Activated naive CD8-positive, alpha-beta T cell treated with anti-CD3 and anti-CD28 coated beads, Interleukin-2, amount 10 ng/mL, durations not matched to agents 7 days and 5 days (primary cell): ENCODE data around the gene ARHGAP21. TPM values are rescaled to one million over a fixed set of nuclear protein-coding genes. Genes with fewer than 3 reads are reported as not detected.

Experiments used
- ATAC-seq: fragments of 150-1000 bp; cut with Tn5 transposase; one replicate; pipeline ENCODE4 v1.10.0; 2021; ENCODE audit warnings: low read depth, moderate library complexity
- POLR2A ChIA-PET: fragments of 350-600 bp; sonication (Branson Sonifier 250); formaldehyde crosslinking; loops from one replicate; lab custom pipeline; 2021; ENCODE audit warnings: antibody characterized with exemption; lab: Charles Lee
- DNase-seq: peaks from one replicate; pipeline ENCODE4 v3.0.0; 2021
- H3K27ac Mint-ChIP-seq: one replicate; pipeline ENCODE4 v1.8.0; 2022; ENCODE audit warnings: mild to moderate bottlenecking, mixed read lengths
- H3K27me3 Mint-ChIP-seq: one replicate; pipeline ENCODE4 v1.8.0; 2022; ENCODE audit warnings: mild to moderate bottlenecking, moderate library complexity, mixed read lengths
- H3K36me3 Mint-ChIP-seq: one replicate; pipeline ENCODE4 v1.8.0; 2021; ENCODE audit warnings: mild to moderate bottlenecking, mixed read lengths
- H3K4me1 Mint-ChIP-seq: one replicate; pipeline ENCODE4 v1.8.0; 2021; ENCODE audit warnings: mixed read lengths
- H3K4me3 Mint-ChIP-seq: one replicate; pipeline ENCODE4 v1.8.0; 2022; ENCODE audit warnings: mild to moderate bottlenecking, moderate library complexity, mixed read lengths
- H3K9me3 Mint-ChIP-seq: one replicate; pipeline ENCODE4 v1.8.0; 2021; ENCODE audit warnings: mixed read lengths
- total RNA-seq, 2 experiments: library from RNA; stranded (reverse); gene quantifications; one replicate each; pipeline ENCODE4 v1.2.3, GENCODE V29; 2021

ARHGAP21 gene
- total RNA-seq, 2 experiments from 2014 or later = 23.5 to 29.6 TPM

DNA sequence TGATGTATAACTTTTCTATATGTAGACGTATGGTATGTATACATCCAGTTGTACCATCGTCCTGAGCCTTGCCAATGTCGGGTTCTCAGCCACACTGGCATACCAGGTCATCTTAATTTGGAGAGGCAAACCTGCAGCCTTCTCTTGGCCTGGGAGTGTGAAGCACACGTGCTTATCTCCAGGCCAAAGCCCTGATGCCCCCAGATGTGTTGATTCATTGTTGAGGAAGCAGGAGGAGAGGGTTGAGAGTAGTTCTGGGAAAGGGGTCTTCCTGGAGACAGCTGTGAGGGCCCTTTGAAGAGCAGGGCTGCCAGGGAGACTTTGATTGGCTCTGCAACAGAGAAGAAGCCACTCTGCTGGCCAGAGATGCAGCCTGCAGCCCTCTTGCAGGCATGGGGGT is 155.6 kb downstream of the ARHGAP21 start:
- no peak for ATAC-seq
- H3K27ac Mint-ChIP-seq = no peak overlapping the region
- no peaks in the 10 kb centered on the region for H3K9me3 Mint-ChIP-seq
- POLR2A ChIA-PET = no interaction called here
- no peak overlapping the region for H3K4me3 Mint-ChIP-seq
- H3K36me3 Mint-ChIP-seq = no peaks in the 10 kb centered on the region
- DNase-seq = no peak
- no peaks in the 10 kb centered on the region for H3K4me1 Mint-ChIP-seq
- peaks cover 2% of the 10 kb centered on the region for H3K27me3 Mint-ChIP-seq

DNA sequence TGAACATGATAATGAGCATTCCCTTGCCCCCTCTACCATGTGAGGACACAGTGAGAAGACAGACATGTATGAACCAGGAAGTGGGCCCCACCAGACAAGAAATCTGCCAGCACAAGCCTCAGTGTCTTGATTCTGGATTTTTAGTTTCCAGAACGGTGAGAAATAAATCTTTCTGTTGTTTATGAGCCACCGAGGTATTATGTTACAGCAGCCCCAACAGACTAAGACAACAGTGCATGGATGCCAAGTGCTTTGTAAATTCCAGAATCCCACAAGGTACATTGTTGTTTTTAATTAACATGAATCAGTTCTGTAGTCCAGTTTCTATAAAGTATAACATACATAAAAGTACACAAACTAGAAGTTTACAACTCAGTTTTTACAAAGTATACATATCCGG is 162.2 kb downstream of the ARHGAP21 start:
- peaks cover 2% of the 10 kb centered on the region for H3K27me3 Mint-ChIP-seq
- H3K9me3 Mint-ChIP-seq = no peaks in the 10 kb centered on the region
- H3K4me3 Mint-ChIP-seq = no peak overlapping the region
- DNase-seq = no peak
- POLR2A ChIA-PET = no interaction called here
- H3K4me1 Mint-ChIP-seq = peaks cover 4% of the 10 kb centered on the region
- no peaks in the 10 kb centered on the region for H3K36me3 Mint-ChIP-seq
- no peak overlapping the region for H3K27ac Mint-ChIP-seq
- ATAC-seq = no peak

DNA sequence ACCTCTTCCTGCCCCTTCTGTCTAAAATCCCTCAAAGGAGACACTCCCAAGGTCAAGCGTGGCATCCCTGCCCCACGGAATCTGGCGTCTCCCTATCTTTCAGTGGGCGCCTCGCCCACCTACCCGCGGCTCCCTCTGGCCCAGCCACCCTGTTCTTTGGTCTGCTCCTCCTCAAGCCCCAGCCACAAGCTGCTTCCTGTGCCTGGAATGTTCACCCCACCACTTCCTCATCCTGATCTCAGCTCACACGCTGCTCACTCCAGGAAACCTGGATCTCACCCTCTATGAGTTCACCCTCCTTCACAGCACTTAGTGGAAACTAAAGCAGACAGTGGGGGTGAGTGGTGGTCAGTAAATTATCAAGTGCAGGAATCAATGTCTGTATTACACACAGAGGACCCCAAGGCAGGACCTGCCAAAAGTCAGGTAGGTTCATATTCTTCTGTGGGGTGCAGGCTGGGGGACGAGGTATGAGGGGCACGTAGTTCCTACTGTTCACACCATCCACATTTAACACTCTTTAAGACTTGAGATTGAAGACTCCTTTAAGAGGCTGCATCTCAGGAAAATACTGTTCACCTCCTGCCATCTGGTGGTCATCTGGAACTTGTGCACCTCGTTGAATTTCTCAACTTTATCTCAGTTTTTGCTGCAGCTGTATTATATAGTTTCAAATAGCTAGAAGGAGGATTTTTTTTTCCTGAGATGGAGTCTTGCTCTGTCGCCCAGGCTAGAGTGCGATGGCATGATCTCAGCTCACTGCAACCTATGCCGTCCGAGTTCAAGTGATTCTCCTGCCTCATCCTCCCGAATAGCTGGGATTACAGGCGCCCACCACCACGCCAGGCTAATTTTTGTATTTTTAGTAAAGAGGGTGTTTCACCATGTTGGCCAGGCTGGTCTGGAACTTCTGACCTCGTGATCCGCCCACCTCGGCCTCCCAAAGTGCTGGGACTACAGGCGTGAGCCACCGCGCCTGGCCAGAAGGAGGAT is 166.6 kb downstream of the ARHGAP21 start:
- Mint-ChIP-seq H3K4me1 (peaks cover 4% of the 10 kb centered on the region), H3K27ac (no peak overlapping the region), H3K36me3 (no peaks in the 10 kb centered on the region), H3K27me3 (peaks cover 2% of the 10 kb centered on the region), H3K9me3 (no peaks in the 10 kb centered on the region), H3K4me3 (no peak overlapping the region)
- ATAC-seq = peak; percentile 50
- no peak for DNase-seq
- POLR2A ChIA-PET = no interaction called here

DNA sequence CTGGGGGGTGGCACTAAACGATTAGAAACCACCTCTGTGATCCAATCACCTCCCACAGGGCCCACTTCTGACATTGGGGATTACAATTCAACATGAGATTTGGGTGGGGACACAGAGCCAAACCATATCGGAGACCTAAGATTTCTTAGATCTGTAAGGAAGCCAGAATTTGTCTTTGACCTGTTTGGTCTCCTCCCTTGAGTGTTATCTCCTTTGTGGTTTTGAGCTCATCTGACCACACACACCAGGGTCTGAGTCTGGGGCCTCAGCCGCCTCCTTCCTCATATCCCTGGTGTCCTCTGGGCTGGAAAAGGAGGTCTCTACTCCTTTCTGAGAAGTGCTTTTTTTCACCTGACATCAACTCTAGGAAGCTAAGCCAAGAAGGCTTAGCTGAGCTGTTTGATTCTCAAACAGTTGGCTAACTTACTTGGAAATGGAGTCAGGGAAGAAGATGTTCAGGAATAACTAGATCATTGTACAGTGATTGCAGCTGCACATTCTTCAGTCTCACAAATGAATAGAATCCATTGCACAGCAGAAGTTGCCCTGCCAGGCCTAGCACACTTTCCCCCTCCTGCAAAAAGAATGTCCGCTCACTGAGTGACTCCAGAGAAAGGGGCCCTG is 167.4 kb downstream of the ARHGAP21 start:
- POLR2A ChIA-PET = no interaction called here
- ATAC-seq (no peak), DNase-seq (no peak)
- Mint-ChIP-seq H3K9me3 (no peaks in the 10 kb centered on the region), H3K4me1 (peaks cover 4% of the 10 kb centered on the region), H3K27ac (no peak overlapping the region), H3K4me3 (no peak overlapping the region), H3K36me3 (no peaks in the 10 kb centered on the region), H3K27me3 (peaks cover 2% of the 10 kb centered on the region)

DNA sequence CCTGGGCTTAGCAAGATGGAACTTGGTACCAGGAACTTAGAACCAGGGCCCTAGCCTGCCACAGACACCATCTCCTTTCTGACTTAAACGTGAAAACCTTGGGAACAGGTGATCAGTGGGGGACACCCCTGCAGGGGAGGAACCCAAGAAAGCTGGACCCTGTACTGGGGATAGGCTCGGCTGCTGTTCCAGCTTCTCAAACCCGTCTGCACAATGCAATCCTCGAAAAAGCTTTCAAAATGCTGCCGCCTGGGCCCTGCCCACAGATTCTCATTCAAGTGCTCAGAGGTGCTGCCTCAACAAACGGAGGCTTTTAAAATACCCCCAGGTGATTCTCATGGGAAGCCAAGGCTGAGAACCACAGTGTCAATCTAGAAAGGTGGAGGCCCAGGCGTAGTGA is 169.7 kb downstream of the ARHGAP21 start:
- Mint-ChIP-seq H3K36me3 (no peaks in the 10 kb centered on the region), H3K27me3 (peaks cover 2% of the 10 kb centered on the region), H3K4me3 (no peak overlapping the region), H3K9me3 (no peaks in the 10 kb centered on the region), H3K27ac (no peak overlapping the region), H3K4me1 (peaks cover 4% of the 10 kb centered on the region)
- POLR2A ChIA-PET = no interaction called here
- ATAC-seq (no peak), DNase-seq (no peak)

DNA sequence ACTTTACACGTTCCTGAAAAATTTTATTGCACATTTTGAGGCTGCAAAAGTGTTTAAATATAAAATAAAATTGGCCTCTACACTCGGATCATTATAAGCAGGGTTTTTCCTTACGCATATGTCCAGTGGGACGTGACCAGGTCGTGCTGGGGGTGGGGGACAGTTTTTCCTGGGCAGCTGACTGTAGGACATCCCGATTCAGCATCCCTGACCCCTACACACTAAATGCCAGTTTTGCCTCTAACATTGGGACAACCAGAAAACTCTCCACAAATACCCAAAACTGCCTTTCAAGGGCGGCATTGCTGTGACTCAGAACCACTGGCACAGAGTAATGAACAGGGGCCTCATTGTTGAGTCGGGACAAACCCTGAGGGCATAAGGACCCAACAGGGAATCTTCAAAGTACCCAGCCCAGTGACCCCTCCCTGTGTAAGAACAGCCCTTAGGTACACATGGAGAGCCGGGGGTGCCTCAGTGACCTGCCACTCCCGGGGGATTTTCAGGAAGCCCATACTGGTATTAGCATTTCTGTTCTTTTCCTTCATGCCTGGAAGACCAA is 170.6 kb downstream of the ARHGAP21 start:
- no peak overlapping the region for H3K27ac Mint-ChIP-seq
- ATAC-seq (no peak), DNase-seq (no peak)
- peaks cover 4% of the 10 kb centered on the region for H3K4me1 Mint-ChIP-seq
- H3K9me3 Mint-ChIP-seq = no peaks in the 10 kb centered on the region
- H3K36me3 Mint-ChIP-seq = no peaks in the 10 kb centered on the region
- peaks cover 2% of the 10 kb centered on the region for H3K27me3 Mint-ChIP-seq
- no peak overlapping the region for H3K4me3 Mint-ChIP-seq
- POLR2A ChIA-PET = no interaction called here

DNA sequence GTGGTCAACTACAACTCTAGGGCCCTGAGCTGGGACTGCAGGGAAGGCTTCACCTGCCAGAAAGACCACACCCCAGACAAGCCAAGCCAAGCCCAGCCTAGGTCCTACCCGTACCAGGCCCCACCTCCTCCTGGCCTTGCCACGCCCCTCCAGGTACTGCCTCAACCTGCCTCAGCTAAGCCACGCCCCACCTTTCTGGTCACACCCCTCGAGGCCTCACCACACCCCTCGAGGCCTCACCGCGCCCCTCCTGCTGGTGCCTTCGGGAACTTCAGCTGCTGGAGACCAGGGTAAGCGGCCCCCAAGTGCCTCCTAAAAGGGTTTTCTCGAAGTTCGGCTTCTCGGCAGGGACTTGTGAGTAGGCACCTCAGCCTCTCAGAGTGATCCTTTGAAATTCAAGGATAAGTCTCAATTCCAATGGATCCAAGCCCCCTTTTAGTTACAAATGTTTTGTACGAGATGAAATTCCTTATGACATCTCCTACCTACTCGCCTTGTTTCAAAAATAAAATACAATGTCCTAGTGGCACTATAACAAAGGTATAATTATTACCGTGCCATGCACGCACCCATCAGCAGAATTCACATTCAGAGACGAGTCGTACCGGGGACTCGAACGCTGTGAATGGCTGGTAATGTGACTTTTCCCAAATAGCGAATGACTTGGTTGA is 171.2 kb downstream of the ARHGAP21 start:
- Mint-ChIP-seq H3K9me3 (no peaks in the 10 kb centered on the region), H3K27me3 (peaks cover 4% of the 10 kb centered on the region), H3K27ac (no peak overlapping the region), H3K4me1 (peaks cover 4% of the 10 kb centered on the region), H3K4me3 (no peak overlapping the region), H3K36me3 (no peaks in the 10 kb centered on the region)
- ATAC-seq (no peak), DNase-seq (no peak)
- POLR2A ChIA-PET = no interaction called here

DNA sequence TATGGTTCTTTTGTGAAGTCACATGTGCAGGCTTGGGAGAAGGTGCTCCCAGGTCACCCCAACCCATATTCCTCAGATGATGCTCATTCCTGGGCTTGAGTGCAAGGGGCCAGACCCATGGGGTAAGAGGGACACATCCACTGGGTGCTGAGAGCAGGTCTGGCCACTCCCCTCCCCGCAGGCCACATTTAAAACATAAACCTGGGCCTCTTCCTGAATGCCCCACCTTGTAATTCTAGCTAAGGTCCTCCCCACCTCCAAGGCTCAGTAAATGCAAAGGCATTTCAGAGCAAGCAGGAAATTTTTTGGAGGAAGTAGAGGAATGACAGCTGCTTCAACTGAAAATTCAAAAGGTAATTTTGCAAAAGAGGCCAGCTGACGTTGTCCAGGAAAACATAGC is 172.5 kb downstream of the ARHGAP21 start:
- Mint-ChIP-seq H3K4me1 (no peaks in the 10 kb centered on the region), H3K4me3 (no peak overlapping the region), H3K27ac (no peak overlapping the region), H3K9me3 (no peaks in the 10 kb centered on the region), H3K36me3 (no peaks in the 10 kb centered on the region), H3K27me3 (peaks cover 4% of the 10 kb centered on the region)
- POLR2A ChIA-PET = no interaction called here
- DNase-seq (no peak), ATAC-seq (no peak)

DNA sequence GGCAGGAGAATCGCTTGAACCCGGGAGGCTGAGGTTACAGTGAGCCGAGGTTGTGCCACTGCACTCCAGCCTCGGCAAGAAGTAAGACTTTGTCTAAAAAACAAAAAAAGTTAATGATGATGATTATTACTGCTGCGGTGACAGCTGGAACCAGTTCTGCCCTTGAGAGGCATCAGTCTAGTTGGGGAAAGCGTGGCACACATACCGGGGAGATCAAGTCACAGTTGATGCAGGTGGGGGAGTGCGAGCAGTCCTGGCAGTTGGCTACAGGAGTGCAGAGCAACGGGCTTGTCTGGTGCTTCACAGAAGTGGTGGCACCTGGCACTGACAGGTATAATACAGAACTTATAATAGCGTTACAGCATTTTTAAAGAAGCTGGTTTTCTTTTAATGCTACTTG is 173.0 kb downstream of the ARHGAP21 start:
- DNase-seq = no peak
- no peak for ATAC-seq
- no peaks in the 10 kb centered on the region for H3K36me3 Mint-ChIP-seq
- no peaks in the 10 kb centered on the region for H3K4me1 Mint-ChIP-seq
- H3K9me3 Mint-ChIP-seq = no peaks in the 10 kb centered on the region
- no peak overlapping the region for H3K27ac Mint-ChIP-seq
- POLR2A ChIA-PET = no interaction called here
- H3K4me3 Mint-ChIP-seq = no peak overlapping the region
- peaks cover 4% of the 10 kb centered on the region for H3K27me3 Mint-ChIP-seq

DNA sequence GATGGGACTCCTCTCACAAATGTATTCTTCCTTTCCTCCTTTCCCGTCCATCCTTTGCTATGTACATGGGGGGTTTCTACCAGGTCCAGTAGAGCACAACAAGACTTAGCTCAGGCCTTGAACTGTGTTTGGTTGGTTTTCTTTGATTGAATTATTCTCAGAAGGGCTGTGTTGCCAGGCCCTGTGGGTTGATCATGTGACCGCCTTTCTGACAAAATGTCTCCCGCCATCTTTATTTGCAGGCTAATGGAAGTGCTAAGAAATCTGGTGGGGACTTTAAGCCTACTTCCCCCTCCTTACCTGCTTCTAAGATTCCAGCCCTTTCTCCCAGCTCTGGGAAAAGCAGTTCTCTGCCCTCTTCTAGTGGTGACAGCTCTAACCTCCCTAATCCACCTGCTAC is 178.1 kb downstream of the ARHGAP21 start:
- DNase-seq (no peak), ATAC-seq (no peak)
- POLR2A ChIA-PET = no interaction called here
- no peaks in the 10 kb centered on the region for H3K4me1 Mint-ChIP-seq
- H3K4me3 Mint-ChIP-seq = no peak overlapping the region
- no peaks in the 10 kb centered on the region for H3K9me3 Mint-ChIP-seq
- H3K27ac Mint-ChIP-seq = no peak overlapping the region
- peaks cover 2% of the 10 kb centered on the region for H3K27me3 Mint-ChIP-seq
- H3K36me3 Mint-ChIP-seq = no peaks in the 10 kb centered on the region

DNA sequence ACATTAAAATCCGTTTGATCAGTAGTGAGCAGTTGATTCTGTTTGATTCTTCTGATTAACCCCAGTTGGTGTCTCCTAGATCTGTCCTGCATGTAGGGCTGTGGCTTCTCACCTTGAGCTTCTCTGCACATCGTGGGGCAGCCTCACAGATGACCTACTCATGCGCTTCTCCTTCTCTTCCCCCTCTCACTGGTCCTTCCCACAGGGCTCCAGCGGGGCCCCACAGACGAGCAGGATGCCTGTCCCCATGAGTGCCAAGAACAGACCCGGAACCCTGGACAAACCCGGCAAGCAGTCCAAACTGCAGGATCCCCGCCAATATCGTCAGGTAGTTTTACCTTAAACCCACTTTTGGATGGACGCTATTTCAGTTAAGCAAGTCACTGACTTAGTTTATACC is 178.9 kb downstream of the ARHGAP21 start:
- ATAC-seq = no peak
- DNase-seq = no peak
- H3K36me3 Mint-ChIP-seq = no peaks in the 10 kb centered on the region
- no peaks in the 10 kb centered on the region for H3K9me3 Mint-ChIP-seq
- H3K27ac Mint-ChIP-seq = no peak overlapping the region
- H3K4me3 Mint-ChIP-seq = no peak overlapping the region
- POLR2A ChIA-PET = no interaction called here
- no peaks in the 10 kb centered on the region for H3K4me1 Mint-ChIP-seq
- H3K27me3 Mint-ChIP-seq = peaks cover 2% of the 10 kb centered on the region

DNA sequence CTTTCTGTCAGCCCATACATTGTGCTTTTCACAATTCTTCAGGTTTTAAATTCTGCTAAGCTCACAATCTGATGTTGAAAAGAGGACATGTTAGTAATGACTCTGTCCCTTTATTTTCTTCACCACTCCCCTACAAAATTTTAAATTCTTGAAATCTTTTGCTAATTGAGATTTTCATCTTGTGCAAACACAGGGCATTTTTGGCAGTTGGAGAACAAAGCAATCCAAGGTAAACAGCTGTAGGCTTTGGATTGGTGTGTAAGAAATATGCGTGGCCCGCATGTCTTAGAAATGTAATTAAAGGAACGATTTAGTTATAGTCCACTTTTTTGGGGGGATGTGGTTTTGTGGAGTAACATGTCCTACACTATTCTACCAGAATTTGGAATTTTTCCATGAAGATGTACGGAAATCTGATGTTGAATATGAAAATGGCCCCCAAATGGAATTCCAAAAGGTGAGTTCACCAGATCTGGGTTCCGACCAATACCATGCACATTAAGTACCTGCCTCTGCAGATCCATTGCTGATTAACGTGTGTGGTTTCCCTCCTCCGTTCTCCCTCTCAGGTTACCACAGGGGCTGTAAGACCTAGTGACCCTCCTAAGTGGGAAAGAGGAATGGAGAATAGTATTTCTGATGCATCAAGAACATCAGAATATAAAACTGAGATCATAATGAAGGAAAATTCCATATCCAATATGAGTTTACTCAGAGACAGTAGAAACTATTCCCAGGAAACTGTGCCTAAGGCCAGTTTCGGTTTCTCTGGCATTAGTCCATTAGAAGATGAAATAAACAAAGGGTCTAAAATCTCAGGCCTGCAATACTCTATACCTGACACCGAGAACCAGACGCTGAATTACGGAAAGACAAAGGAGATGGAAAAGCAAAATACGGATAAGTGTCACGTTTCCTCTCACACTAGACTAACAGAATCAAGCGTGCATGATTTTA is 181.1 kb downstream of the ARHGAP21 start:
- no peaks in the 10 kb centered on the region for H3K4me1 Mint-ChIP-seq
- H3K27me3 Mint-ChIP-seq = no peaks in the 10 kb centered on the region
- no peaks in the 10 kb centered on the region for H3K9me3 Mint-ChIP-seq
- ATAC-seq (no peak), DNase-seq (no peak)
- POLR2A ChIA-PET = no interaction called here
- H3K4me3 Mint-ChIP-seq = no peak overlapping the region
- H3K27ac Mint-ChIP-seq = no peak overlapping the region
- no peaks in the 10 kb centered on the region for H3K36me3 Mint-ChIP-seq
